HepG2 (cell line): ENCODE results near the gene CNTNAP1. TPM values are rescaled to one million over a fixed set of nuclear protein-coding genes. Genes with fewer than 3 reads are reported as not detected.

Experiments used
- ARNT ChIP-seq: fragments of 450-650 bp; IDR thresholded peaks from 2 replicates; pipeline ENCODE4 v1.6.1; 2017
- CENPBD1 ChIP-seq: sonication (generic); formaldehyde crosslinking; IDR thresholded peaks from 2 replicates; pipeline ENCODE4 v1.8.0; 2022; ENCODE audit warnings: missing genetic modification reagents, low read depth, mild to moderate bottlenecking, borderline replicate concordance
- ETV5 ChIP-seq: IDR thresholded peaks from 2 replicates; pipeline ENCODE4 v1.6.1; 2018; ENCODE audit warnings: missing biosample characterization, missing genetic modification reagents, inconsistent platforms, borderline replicate concordance
- FOXC1 ChIP-seq: sonication (generic); formaldehyde crosslinking; IDR thresholded peaks from 2 replicates; pipeline ENCODE4 v1.8.0; 2022; ENCODE audit warnings: mild to moderate bottlenecking, missing genetic modification reagents, borderline replicate concordance
- IKZF4 ChIP-seq: sonication (generic); formaldehyde crosslinking; IDR thresholded peaks from 2 replicates; pipeline ENCODE4 v1.5.1; 2020; ENCODE audit warnings: borderline replicate concordance, mild to moderate bottlenecking, low read depth, missing genetic modification reagents; ENCODE audit errors: not compliant biosample characterization
- MIXL1 ChIP-seq: IDR thresholded peaks from 2 replicates; pipeline ENCODE4 v1.6.1; 2016
- MXI1 ChIP-seq: IDR thresholded peaks from 3 replicates; pipeline ENCODE4 v1.6.1; 2012; ENCODE audit warnings: low read depth, low read length, inconsistent platforms, borderline replicate concordance
- TAF15 ChIP-seq: fragments of 200-400 bp; formaldehyde crosslinking; IDR thresholded peaks from one replicate; pipeline ENCODE4 v1.6.1; 2018; ENCODE audit warnings: mild to moderate bottlenecking, low read depth, low read length; ENCODE audit not compliant: poor library complexity, severe bottlenecking
- ZMYM4 ChIP-seq: sonication (generic); formaldehyde crosslinking; IDR thresholded peaks from 2 replicates; pipeline ENCODE4 v1.8.1; 2023; ENCODE audit warnings: mild to moderate bottlenecking, missing genetic modification reagents
- ZNF550 ChIP-seq: sonication (generic); formaldehyde crosslinking; IDR thresholded peaks from 2 replicates; pipeline ENCODE4 v1.4.0; 2020; ENCODE audit warnings: mild to moderate bottlenecking, missing genetic modification reagents, borderline replicate concordance
- ZNF616 ChIP-seq: sonication (generic); formaldehyde crosslinking; IDR thresholded peaks from 2 replicates; pipeline ENCODE4 v1.5.0; 2020; ENCODE audit warnings: low read depth, mild to moderate bottlenecking, missing genetic modification reagents
- ZNF7 ChIP-seq: IDR thresholded peaks from 2 replicates; pipeline ENCODE4 v1.6.1; 2016; ENCODE audit warnings: missing biosample characterization, missing genetic modification reagents
- polyA plus RNA-seq, 8 experiments: library from polyadenylated mRNA; depleted of rRNA in 3 of 8; stranded (reverse) in 7 of 8; unstranded in 1 of 8; fragments of >200 nt; fragmentation: Illumina TruSeq in 4 of 8; extraction: Trizol in 4 of 8; gene quantifications; 2 replicates each; pipeline versions ENCODE4 v1.2.1 to v1.2.3, GENCODE V29; 2011 to 2016; ENCODE audit warnings: low read depth in 4 of 8, missing spikeins in 1 of 8, mixed read lengths in 1 of 8; ENCODE audit not compliant: insufficient read depth in 1 of 8
- total RNA-seq, 5 experiments: library from RNA; depleted of rRNA; stranded (reverse); fragments of >200 nt; fragmentation: Illumina TruSeq; extraction: Trizol; gene quantifications; 2 replicates each; pipeline ENCODE4 v1.2.3, GENCODE V29; 2016; ENCODE audit warnings: low read depth in 1 of 5
- TF ChIP-seq, protein P1 (sequence below): sonication (generic); formaldehyde crosslinking; IDR thresholded peaks from 2 replicates; pipeline ENCODE4 v1.4.0; 2020; ENCODE audit warnings: mild to moderate bottlenecking, missing genetic modification reagents
- TF ChIP-seq, protein P2 (sequence below): sonication (generic); formaldehyde crosslinking; IDR thresholded peaks from 2 replicates; pipeline ENCODE4 v1.4.0; 2020; ENCODE audit warnings: missing genetic modification reagents
- TF ChIP-seq, protein P3 (sequence below): sonication (generic); formaldehyde crosslinking; IDR thresholded peaks from 2 replicates; pipeline ENCODE4 v1.5.1; 2020; ENCODE audit warnings: mild to moderate bottlenecking, moderate library complexity, missing genetic modification reagents

Gene CNTNAP1
- total and polyA plus RNA-seq, 2 of the 13 experiments (the other 11 are each of a cell fraction or from before 2014, with no cell fraction given): 4.5 to 7.7 TPM

- TF ChIP-seq ZMYM4: no peak; the same call in 1 of the 2 replicates
- TF ChIP-seq ZNF616 (CRISPR knock-in tag): peak; percentile 64; the same call in 1 of the 2 replicates
- no peak for TF ChIP-seq ZNF7 (CRISPR knock-in tag)
- peak; percentile 85 for TF ChIP-seq TAF15
- TF ChIP-seq, protein P1, sequence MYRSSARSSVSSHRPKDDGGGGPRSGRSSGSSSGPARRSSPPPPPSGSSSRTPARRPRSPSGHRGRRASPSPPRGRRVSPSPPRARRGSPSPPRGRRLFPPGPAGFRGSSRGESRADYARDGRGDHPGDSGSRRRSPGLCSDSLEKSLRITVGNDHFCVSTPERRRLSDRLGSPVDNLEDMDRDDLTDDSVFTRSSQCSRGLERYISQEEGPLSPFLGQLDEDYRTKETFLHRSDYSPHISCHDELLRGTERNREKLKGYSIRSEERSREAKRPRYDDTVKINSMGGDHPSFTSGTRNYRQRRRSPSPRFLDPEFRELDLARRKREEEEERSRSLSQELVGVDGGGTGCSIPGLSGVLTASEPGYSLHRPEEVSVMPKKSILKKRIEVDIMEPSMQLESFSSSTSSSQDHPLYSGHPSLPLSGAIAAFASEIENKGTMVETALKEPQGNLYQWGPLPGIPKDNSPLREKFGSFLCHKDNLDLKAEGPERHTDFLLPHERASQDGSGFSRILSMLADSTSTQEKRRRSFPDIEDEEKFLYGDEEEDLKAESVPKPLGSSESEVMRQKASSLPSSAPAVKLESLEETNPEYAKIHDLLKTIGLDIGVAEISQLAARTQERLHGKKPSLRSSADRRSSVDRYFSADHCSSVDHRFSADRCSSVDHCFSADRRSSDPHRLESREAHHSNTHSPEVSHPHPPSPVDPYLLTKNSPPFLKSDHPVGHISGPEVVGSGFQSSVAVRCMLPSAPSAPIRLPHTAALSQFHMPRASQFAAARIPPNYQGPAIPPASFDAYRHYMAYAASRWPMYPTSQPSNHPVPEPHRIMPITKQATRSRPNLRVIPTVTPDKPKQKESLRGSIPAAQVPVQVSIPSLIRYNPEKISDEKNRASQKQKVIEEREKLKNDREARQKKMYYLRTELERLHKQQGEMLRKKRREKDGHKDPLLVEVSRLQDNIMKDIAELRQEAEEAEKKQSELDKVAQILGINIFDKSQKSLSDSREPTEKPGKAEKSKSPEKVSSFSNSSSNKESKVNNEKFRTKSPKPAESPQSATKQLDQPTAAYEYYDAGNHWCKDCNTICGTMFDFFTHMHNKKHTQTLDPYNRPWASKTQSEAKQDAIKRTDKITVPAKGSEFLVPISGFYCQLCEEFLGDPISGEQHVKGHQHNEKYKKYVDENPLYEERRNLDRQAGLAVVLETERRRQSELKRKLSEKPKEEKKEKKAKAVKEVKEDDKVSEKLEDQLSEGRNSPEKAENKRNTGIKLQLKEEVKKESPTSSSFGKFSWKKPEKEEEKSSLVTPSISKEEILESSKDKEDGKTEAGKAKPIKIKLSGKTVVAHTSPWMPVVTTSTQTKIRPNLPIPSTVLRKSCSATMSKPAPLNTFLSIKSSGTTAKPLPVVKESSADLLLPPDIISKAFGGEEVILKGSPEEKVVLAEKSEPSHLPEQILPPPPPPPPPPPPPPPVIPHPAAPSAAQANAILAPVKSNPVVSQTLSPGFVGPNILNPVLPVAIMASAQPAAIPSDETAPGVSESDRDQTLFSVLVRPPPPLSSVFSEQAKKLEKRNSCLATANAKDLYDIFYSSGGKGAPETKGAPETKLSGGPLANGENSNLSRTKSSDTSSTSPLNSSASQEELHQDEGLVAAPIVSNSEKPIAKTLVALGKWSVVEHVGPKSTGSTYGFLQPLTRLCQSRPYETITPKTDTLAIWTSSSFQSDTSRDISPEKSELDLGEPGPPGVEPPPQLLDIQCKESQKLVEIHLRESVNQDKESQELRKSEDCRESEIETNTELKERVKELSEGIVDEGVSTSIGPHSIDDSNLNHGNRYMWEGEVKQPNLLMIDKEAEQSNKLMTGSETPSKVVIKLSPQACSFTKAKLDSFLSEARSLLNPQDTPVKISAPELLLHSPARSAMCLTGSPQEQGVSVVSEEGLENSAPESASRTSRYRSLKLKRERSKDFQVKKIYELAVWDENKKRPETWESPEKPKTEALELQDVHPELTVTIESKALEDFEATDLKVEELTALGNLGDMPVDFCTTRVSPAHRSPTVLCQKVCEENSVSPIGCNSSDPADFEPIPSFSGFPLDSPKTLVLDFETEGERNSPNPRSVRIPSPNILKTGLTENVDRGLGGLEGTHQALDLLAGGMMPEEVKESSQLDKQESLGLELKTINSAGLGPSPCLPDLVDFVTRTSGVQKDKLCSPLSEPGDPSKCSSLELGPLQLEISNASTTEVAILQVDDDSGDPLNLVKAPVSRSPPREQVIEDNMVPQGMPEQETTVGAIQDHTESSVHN: no peak
- TF ChIP-seq CENPBD1 (CRISPR knock-in tag): no peak
- TF ChIP-seq, protein P2, sequence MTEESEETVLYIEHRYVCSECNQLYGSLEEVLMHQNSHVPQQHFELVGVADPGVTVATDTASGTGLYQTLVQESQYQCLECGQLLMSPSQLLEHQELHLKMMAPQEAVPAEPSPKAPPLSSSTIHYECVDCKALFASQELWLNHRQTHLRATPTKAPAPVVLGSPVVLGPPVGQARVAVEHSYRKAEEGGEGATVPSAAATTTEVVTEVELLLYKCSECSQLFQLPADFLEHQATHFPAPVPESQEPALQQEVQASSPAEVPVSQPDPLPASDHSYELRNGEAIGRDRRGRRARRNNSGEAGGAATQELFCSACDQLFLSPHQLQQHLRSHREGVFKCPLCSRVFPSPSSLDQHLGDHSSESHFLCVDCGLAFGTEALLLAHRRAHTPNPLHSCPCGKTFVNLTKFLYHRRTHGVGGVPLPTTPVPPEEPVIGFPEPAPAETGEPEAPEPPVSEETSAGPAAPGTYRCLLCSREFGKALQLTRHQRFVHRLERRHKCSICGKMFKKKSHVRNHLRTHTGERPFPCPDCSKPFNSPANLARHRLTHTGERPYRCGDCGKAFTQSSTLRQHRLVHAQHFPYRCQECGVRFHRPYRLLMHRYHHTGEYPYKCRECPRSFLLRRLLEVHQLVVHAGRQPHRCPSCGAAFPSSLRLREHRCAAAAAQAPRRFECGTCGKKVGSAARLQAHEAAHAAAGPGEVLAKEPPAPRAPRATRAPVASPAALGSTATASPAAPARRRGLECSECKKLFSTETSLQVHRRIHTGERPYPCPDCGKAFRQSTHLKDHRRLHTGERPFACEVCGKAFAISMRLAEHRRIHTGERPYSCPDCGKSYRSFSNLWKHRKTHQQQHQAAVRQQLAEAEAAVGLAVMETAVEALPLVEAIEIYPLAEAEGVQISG (CRISPR knock-in tag): peak; percentile 77
- TF ChIP-seq ETV5 (CRISPR knock-in tag): peak; percentile 57
- TF ChIP-seq ZNF550 (CRISPR knock-in tag): no peak
- TF ChIP-seq MXI1: peak; percentile 87; the same call in 1 of the 3 replicates
- TF ChIP-seq MIXL1: peak; percentile 68; the same call in 1 of the 2 replicates
- TF ChIP-seq ARNT: no peak
- TF ChIP-seq FOXC1 (CRISPR knock-in tag): no peak
- TF ChIP-seq, protein P3, sequence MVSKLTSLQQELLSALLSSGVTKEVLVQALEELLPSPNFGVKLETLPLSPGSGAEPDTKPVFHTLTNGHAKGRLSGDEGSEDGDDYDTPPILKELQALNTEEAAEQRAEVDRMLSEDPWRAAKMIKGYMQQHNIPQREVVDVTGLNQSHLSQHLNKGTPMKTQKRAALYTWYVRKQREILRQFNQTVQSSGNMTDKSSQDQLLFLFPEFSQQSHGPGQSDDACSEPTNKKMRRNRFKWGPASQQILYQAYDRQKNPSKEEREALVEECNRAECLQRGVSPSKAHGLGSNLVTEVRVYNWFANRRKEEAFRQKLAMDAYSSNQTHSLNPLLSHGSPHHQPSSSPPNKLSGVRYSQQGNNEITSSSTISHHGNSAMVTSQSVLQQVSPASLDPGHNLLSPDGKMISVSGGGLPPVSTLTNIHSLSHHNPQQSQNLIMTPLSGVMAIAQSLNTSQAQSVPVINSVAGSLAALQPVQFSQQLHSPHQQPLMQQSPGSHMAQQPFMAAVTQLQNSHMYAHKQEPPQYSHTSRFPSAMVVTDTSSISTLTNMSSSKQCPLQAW (CRISPR knock-in tag): peak; percentile 70; the same call in 1 of the 2 replicates
- TF ChIP-seq IKZF4 (CRISPR knock-in tag): no peak
Measured at GRCh38 chr17:42659079-42659931, 23.0 kb upstream of the CNTNAP1 start, which contains the start of gene TUBG2 (continued).
